GM12891 (cell line): Measurements from ENCODE around the gene RNF10.

Experiments used
- PAX5 ChIP-seq: IDR thresholded peaks from 2 replicates; pipeline ENCODE4 v1.6.1; 2011; ENCODE audit warnings: low read length, moderate library complexity, mild to moderate bottlenecking; ENCODE audit not compliant: insufficient read depth, severe bottlenecking
- POLR2A ChIP-seq: IDR thresholded peaks from 2 replicates; pipeline ENCODE4 v1.6.1; 2011; ENCODE audit warnings: low read depth, low read length, control low read depth
- POLR2AphosphoS5 ChIP-seq: IDR thresholded peaks from 2 replicates; pipeline ENCODE4 v1.6.1; 2011; ENCODE audit warnings: low read depth, low read length, control low read depth
- TAF1 ChIP-seq: IDR thresholded peaks from 2 replicates; pipeline ENCODE4 v1.6.1; 2011; ENCODE audit warnings: low read depth, low read length, control low read depth

- TF ChIP-seq POLR2A (no peak), POLR2AphosphoS5 (no peak), TAF1 (no peak), PAX5 (no peak)
Observed at GRCh38 chr12:120514002-120514401, 20.2 kb upstream of the RNF10 start.
